ENCODE measurements around the gene CAMTA1. TPM values are rescaled to one million over a fixed set of nuclear protein-coding genes. Genes with fewer than 3 reads are reported as not detected.

CAMTA1 gene
- polyA plus RNA-seq, 1 donor (not counting 4 experiments of a cell fraction or from before 2014, with no cell fraction given) = 51.4 TPM

DNA sequence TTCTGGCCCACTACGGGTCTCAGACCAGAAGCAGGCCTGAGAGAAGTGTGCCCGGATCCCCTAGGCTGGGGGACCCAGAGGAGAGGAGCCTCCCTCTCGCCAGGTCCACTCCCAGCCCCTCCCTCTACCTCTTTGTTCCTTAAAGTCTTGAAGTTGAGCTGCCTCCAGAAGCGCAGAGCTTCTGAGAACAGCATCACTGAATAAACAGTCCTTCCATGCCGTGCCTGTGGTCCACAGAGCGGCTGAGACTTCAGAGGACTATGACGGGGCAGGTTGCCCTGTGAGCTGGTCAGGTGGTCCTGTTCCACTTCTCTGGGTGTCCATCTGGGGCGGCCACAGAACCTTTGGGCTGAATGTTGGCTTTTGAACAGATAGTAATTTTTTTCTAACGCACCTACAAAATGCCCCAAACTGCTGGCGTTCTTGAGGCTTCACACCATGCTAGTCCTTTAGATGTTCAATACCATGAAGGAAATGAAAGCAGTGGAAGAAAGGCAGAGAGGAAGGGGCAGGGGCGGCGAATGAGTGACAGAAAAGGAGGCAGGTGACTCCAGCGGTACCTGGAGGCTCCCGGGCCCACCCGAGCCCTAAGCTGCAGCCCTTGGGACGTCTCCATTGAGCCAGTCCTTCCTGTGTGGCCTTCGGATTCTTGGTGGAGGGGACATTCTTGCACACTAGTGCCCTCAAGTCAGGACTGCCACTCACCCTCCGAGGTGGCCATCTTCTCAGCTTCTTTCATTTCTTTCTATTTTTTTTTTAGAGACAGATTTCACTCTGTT is 746.5 kb downstream of the CAMTA1 start:
- no peak overlapping the region for H3K4me2 ChIP-seq (ENCODE audit: control insufficient read depth, extremely low read depth, insufficient read depth, low read depth, low read length)
- DNase-seq (ENCODE audit: low read depth, low spot score) = no peak
- no peak overlapping the region for H3K9ac ChIP-seq (ENCODE audit: control insufficient read depth, extremely low read depth, insufficient read depth, low read length)
- H4K20me1 ChIP-seq (ENCODE audit: control insufficient read depth, extremely low read depth, insufficient read depth, low read length) = no peaks in the 10 kb centered on the region
- H3K79me2 ChIP-seq (ENCODE audit: control insufficient read depth, insufficient read depth, low read length) = no peaks in the 10 kb centered on the region
- no peak for FAIRE-seq
- no peaks in the 10 kb centered on the region for H3K36me3 ChIP-seq (ENCODE audit: control insufficient read depth in 2 of 2, extremely low read depth in 1 of 2, insufficient read depth in 2 of 2, low read length in 2 of 2)
- TF ChIP-seq, protein P1, sequence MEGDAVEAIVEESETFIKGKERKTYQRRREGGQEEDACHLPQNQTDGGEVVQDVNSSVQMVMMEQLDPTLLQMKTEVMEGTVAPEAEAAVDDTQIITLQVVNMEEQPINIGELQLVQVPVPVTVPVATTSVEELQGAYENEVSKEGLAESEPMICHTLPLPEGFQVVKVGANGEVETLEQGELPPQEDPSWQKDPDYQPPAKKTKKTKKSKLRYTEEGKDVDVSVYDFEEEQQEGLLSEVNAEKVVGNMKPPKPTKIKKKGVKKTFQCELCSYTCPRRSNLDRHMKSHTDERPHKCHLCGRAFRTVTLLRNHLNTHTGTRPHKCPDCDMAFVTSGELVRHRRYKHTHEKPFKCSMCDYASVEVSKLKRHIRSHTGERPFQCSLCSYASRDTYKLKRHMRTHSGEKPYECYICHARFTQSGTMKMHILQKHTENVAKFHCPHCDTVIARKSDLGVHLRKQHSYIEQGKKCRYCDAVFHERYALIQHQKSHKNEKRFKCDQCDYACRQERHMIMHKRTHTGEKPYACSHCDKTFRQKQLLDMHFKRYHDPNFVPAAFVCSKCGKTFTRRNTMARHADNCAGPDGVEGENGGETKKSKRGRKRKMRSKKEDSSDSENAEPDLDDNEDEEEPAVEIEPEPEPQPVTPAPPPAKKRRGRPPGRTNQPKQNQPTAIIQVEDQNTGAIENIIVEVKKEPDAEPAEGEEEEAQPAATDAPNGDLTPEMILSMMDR (optimal IDR thresholded peaks at IDR 0.05 in 1 of 3, IDR thresholded peaks at IDR 0.05 in 1 of 3, conservative IDR thresholded peaks at IDR 0.05 in 1 of 3; ENCODE audit: extremely low read depth in 1 of 3, insufficient read depth in 2 of 3, low read length in 3 of 3) = no peak
- TF ChIP-seq EZH2 (IDR thresholded peaks at IDR 0.05; ENCODE audit: low read length) = no peak
- H3K27ac ChIP-seq (ENCODE audit: control insufficient read depth, insufficient read depth, low read length) = no peak overlapping the region
- no peaks in the 10 kb centered on the region for H3K9me3 ChIP-seq (ENCODE audit: control insufficient read depth, low read depth, low read length)
- dilution Hi-C loops (cut with MboI; ENCODE audit: extremely low pct_ligation_motif_present, low sequenced_read_pairs) = no loop called here
- no peaks in the 10 kb centered on the region for H3K9me1 ChIP-seq (ENCODE audit: control insufficient read depth, extremely low read depth, insufficient read depth, low read length)
- H3K4me3 ChIP-seq (ENCODE audit: control insufficient read depth in 2 of 3, extremely low read depth in 1 of 3, insufficient read depth in 2 of 3, low read depth in 1 of 3, low read length in 3 of 3) = no peak overlapping the region
- H2AFZ ChIP-seq (ENCODE audit: control insufficient read depth, low read length) = no peak overlapping the region
- peaks cover 2% of the 10 kb centered on the region for H3K4me1 ChIP-seq (ENCODE audit: control insufficient read depth, extremely low read depth, insufficient read depth, low read length)
- peaks cover 14% of the 10 kb centered on the region for H3K27me3 ChIP-seq (ENCODE audit: control insufficient read depth, extremely low read depth, insufficient read depth, low read length)

DNA sequence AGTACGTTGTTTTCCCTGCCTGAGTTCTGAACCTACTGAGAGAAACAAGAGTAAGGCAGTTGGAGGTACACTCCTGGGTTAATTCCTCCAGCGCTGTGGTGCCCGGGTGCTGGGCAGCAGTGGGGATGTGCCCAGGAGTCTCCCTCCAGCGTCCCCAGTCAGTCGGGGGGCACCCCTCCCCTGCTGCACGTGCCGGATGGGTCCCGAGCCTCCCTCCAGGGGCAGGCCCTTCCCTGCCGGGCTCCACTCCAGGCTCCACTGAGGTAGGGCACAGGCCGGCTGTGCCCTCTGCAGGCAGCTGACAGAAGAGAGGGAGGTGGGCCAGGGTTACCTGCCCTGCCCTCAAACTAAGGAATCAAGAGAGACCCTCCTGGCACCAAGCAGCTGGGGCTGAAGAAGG is 747.8 kb downstream of the CAMTA1 start:
- Histone ChIP-seq H3K9ac (ENCODE audit: control insufficient read depth, extremely low read depth, insufficient read depth, low read length) (no peak overlapping the region), H3K79me2 (ENCODE audit: control insufficient read depth, insufficient read depth, low read length) (no peaks in the 10 kb centered on the region), H3K4me2 (ENCODE audit: control insufficient read depth, extremely low read depth, insufficient read depth, low read depth, low read length) (no peak overlapping the region), H2AFZ (ENCODE audit: control insufficient read depth, low read length) (no peak overlapping the region), H3K9me1 (ENCODE audit: control insufficient read depth, extremely low read depth, insufficient read depth, low read length) (no peaks in the 10 kb centered on the region), H3K9me3 (ENCODE audit: control insufficient read depth, low read depth, low read length) (no peaks in the 10 kb centered on the region), H3K4me3 (ENCODE audit: control insufficient read depth in 2 of 3, extremely low read depth in 1 of 3, insufficient read depth in 2 of 3, low read depth in 1 of 3, low read length in 3 of 3) (no peak overlapping the region), H3K27me3 (ENCODE audit: control insufficient read depth, extremely low read depth, insufficient read depth, low read length) (peaks cover 19% of the 10 kb centered on the region), H4K20me1 (ENCODE audit: control insufficient read depth, extremely low read depth, insufficient read depth, low read length) (no peaks in the 10 kb centered on the region), H3K27ac (ENCODE audit: control insufficient read depth, insufficient read depth, low read length) (no peak overlapping the region), H3K36me3 (ENCODE audit: control insufficient read depth in 2 of 2, extremely low read depth in 1 of 2, insufficient read depth in 2 of 2, low read length in 2 of 2) (no peaks in the 10 kb centered on the region), H3K4me1 (ENCODE audit: control insufficient read depth, extremely low read depth, insufficient read depth, low read length) (no peaks in the 10 kb centered on the region)
- FAIRE-seq = no peak
- TF ChIP-seq EZH2 (IDR thresholded peaks at IDR 0.05; ENCODE audit: low read length) = no peak
- TF ChIP-seq, protein P1 (optimal IDR thresholded peaks at IDR 0.05 in 1 of 3, IDR thresholded peaks at IDR 0.05 in 1 of 3, conservative IDR thresholded peaks at IDR 0.05 in 1 of 3; ENCODE audit: extremely low read depth in 1 of 3, insufficient read depth in 2 of 3, low read length in 3 of 3) = peak in 1 of 3 experiments; percentile 8
- dilution Hi-C loops (cut with MboI; ENCODE audit: extremely low pct_ligation_motif_present, low sequenced_read_pairs) = no loop called here
- DNase-seq (ENCODE audit: low read depth, low spot score) = no peak

Measured in keratinocyte (primary cell).